Stomach smooth muscle (tissue), 2 donors: ENCODE measurements around the gene GABRB2.

ENCODE experiments used
- H3K27ac ChIP-seq: one replicate; pipeline ENCODE4 v1.7.0; 2013; ENCODE audit warnings: mild to moderate bottlenecking, low read length, inconsistent platforms
- H3K27me3 ChIP-seq, 2 donors: one replicate each; pipeline ENCODE4 v1.7.0; 2013; ENCODE audit warnings: low read length in 2 of 2; ENCODE audit not compliant: insufficient read depth in 2 of 2, control insufficient read depth in 1 of 2
- H3K36me3 ChIP-seq, 2 donors: one replicate each; pipeline ENCODE4 v1.7.0; 2013; ENCODE audit warnings: low read length in 2 of 2; ENCODE audit not compliant: control insufficient read depth in 2 of 2, insufficient read depth in 2 of 2
- H3K4me1 ChIP-seq: one replicate; pipeline ENCODE4 v1.7.0; 2013; ENCODE audit warnings: low read length; ENCODE audit not compliant: control insufficient read depth, insufficient read depth
- H3K4me3 ChIP-seq, 2 donors: one replicate each; pipeline ENCODE4 v1.7.0; 2013; ENCODE audit warnings: low read length in 2 of 2
- H3K9ac ChIP-seq, 2 donors: one replicate each; pipeline ENCODE4 v1.7.0; 2013; ENCODE audit warnings: low read length in 2 of 2, mild to moderate bottlenecking in 1 of 2
- H3K9me3 ChIP-seq, 2 donors: one replicate each; pipeline ENCODE4 v1.7.0; 2013; ENCODE audit warnings: low read length in 2 of 2; ENCODE audit not compliant: control insufficient read depth in 2 of 2
- donor health status: healthy.
- donor health status: Pancreatic carcinoma.

GABRB2 gene

DNA sequence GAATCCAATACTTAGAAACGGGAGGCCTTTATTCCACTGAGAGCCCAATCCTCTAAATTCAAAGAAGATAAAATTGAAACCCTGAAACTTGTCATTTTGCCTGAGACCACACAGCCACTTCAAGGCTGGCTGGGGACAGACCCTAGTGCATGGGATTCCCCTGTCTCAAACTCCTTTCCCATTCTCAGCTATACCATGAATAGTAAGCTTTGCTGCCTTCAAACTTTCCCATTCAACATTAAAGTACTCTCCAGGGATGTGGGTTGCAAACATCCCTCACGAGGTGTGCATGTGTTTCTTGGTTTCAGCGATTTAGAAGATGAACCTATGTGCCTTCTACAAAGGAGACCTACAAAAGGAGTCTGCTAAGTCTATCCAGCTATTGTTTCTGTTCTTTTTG lies 64.6 kb downstream of the GABRB2 start:
- Histone ChIP-seq H3K9me3 (no peaks in the 10 kb centered on the region), H3K4me1 (no peaks in the 10 kb centered on the region), H3K36me3 (no peaks in the 10 kb centered on the region), H3K4me3 (no peak overlapping the region), H3K9ac (no peak overlapping the region), H3K27ac (no peak overlapping the region), H3K27me3 (no peaks in the 10 kb centered on the region)

DNA sequence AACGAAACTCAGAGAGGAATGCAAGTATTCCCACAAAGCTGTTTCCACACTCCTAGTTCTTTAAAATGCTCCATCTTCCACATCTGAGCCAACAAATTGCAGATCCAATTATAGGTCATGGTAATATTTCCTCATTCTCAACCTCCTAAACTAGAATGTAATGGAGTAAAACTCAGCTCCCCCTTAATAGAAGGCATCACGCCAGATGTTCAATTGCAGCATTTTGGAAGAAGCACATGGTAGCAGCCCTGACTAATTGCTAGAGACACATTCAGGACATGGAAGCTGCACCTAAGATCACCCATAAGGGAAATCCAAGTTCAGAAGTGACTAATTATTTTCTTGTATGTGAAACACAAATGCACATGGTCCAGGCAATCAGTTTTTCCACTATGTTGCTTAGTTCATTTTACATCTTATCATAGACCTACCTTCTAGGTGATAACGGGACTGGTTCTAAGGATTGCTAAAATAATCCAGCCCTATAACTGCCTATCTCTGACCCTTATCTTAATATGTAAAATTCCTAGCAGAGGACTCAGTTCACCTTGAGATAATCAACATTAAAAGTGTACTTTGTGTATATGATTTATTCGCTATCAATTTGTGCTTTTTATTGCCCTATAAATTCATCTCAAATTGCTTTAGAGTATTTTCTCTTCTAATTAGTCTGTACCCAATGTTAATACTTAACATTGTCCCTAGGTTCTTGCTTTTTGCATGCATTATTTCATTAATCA lies 75.1 kb downstream of the GABRB2 start:
- H3K4me3 ChIP-seq, result no peak overlapping the region
- H3K36me3 ChIP-seq, result no peaks in the 10 kb centered on the region
- no peaks in the 10 kb centered on the region for H3K9me3 ChIP-seq
- H3K9ac ChIP-seq, result no peak overlapping the region
- no peaks in the 10 kb centered on the region for H3K4me1 ChIP-seq
- no peak overlapping the region for H3K27ac ChIP-seq
- H3K27me3 ChIP-seq, result no peaks in the 10 kb centered on the region

DNA sequence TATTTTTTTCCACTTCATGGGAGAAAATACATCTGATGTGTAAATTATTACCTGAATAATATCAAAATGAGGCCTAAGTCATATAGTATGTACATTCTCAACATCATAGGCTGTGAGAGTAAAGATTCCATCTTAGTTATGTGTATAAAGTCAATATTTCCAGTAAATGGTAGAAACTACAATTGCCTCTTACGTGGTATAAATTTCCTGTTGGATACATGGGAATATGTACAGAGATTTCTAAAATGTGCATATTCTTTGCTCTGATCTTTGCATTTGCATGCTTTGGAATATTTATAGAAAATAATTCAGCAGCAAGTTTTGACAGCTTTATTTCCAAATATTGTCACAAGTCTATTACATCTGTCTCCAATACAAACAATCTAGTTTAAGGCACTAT lies 78.8 kb downstream of the GABRB2 start:
- Histone ChIP-seq H3K4me1 (no peaks in the 10 kb centered on the region), H3K9ac (no peak overlapping the region), H3K27ac (no peak overlapping the region), H3K36me3 (no peaks in the 10 kb centered on the region), H3K4me3 (no peak overlapping the region), H3K27me3 (no peaks in the 10 kb centered on the region), H3K9me3 (no peaks in the 10 kb centered on the region)

DNA sequence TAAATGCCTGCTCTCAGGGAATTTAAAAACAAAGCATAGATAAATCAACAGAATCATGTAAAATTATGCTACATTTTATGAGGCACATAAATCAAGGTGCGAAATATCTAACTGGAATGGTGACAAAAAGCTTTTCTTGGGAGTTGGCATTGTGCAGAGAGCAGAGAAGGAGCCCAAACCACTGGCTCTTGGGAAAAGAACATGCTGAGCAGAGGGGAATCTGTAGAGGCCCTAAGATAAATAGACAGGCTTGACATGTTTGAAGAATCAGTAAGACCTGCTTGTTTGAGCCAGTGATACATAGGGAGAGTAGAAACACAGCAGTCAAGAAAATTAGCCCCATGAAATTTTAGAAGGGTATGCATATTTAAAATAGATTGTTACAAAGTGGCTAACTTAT lies 85.8 kb downstream of the GABRB2 start:
- Histone ChIP-seq H3K27ac (no peak overlapping the region), H3K9me3 (no peaks in the 10 kb centered on the region), H3K36me3 (no peaks in the 10 kb centered on the region), H3K27me3 (no peaks in the 10 kb centered on the region), H3K9ac (no peak overlapping the region), H3K4me1 (no peaks in the 10 kb centered on the region), H3K4me3 (no peak overlapping the region)

DNA sequence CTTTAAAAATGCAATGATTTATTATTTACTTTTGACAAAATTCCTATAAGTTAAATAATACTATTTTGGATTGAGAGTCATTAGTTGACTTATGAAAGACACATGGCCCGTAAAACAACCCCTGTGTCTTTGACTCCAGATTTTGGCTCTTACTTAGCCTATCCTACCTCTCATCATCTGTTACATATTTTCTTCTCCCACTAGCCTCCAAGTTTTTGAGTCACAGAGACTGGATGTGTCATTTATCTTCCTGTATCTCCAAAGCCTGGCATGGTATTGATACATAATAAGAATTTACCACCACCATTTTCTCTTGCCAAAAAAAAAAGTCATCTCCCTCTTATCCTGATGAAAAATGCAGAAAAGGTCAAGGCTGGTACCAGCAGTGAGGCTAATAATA lies 99.9 kb downstream of the GABRB2 start:
- H3K4me3 ChIP-seq, result no peak overlapping the region
- no peaks in the 10 kb centered on the region for H3K27me3 ChIP-seq
- no peak overlapping the region for H3K27ac ChIP-seq
- no peak overlapping the region for H3K9ac ChIP-seq
- H3K9me3 ChIP-seq, result no peaks in the 10 kb centered on the region
- no peaks in the 10 kb centered on the region for H3K36me3 ChIP-seq
- no peaks in the 10 kb centered on the region for H3K4me1 ChIP-seq

DNA sequence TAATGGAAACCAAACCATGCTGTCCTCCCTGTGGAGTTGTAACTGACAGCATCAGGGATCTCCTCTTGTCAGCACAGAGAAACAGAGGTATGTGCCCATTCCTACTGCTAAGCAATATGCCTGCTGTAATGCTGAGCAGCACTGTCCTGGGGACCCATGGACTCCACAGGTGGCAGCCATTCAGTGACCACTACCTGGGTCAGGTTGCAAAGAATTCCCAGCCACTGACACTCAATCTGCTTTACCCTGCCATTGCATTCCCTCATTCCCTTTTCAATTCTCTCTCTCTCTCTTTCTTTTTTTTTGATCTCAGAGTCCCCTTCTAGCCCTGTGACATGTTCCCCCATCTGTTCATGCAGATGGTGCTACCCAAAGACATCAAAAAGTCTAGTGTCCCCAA lies 104.1 kb downstream of the GABRB2 start:
- no peaks in the 10 kb centered on the region for H3K9me3 ChIP-seq
- no peak overlapping the region for H3K9ac ChIP-seq
- H3K27ac ChIP-seq, result no peak overlapping the region
- no peaks in the 10 kb centered on the region for H3K27me3 ChIP-seq
- no peaks in the 10 kb centered on the region for H3K36me3 ChIP-seq
- H3K4me1 ChIP-seq, result no peaks in the 10 kb centered on the region
- H3K4me3 ChIP-seq, result no peak overlapping the region

DNA sequence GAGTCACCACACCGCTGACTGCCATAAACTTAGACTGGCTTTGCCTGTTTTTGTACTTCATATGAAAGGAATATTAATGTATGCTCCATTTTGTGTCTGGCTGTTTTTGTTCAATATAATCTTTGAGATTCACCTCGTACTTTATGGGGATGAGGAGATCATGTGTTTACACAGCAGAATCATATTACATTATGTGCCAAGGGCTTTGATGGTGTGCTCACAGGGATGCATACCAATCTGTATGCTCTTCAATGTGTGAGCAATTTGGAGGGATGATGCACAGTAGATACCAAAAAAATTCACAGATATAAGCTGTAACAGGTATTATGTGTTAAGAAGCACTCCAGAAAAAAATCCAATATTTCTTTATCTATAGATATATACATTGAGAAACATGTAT lies 113.7 kb downstream of the GABRB2 start:
- Histone ChIP-seq H3K9me3 (no peaks in the 10 kb centered on the region), H3K36me3 (no peaks in the 10 kb centered on the region), H3K4me1 (no peaks in the 10 kb centered on the region), H3K27ac (no peak overlapping the region), H3K4me3 (no peak overlapping the region), H3K27me3 (no peaks in the 10 kb centered on the region), H3K9ac (no peak overlapping the region)

DNA sequence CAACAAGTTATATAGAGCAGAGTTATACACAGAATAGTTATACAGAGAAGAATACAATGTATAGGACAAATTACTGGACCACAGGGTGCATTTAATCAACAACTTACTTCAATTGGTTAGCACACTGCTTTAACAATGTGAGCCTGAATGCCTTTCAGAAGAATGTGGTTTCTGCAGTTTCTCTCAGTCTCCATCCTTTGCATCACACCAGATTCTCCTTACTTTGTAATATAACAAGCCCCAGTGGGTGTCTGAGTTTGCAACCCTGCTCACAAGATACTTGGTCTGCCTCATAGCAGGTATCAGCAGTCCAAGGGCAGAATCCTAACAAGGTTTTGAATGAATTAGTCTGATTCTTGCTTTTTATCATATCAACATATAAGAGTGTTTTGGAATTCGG lies 114.6 kb downstream of the GABRB2 start:
- Histone ChIP-seq H3K4me3 (no peak overlapping the region), H3K9me3 (no peaks in the 10 kb centered on the region), H3K27me3 (no peaks in the 10 kb centered on the region), H3K4me1 (no peaks in the 10 kb centered on the region), H3K9ac (no peak overlapping the region), H3K36me3 (no peaks in the 10 kb centered on the region), H3K27ac (no peak overlapping the region)

DNA sequence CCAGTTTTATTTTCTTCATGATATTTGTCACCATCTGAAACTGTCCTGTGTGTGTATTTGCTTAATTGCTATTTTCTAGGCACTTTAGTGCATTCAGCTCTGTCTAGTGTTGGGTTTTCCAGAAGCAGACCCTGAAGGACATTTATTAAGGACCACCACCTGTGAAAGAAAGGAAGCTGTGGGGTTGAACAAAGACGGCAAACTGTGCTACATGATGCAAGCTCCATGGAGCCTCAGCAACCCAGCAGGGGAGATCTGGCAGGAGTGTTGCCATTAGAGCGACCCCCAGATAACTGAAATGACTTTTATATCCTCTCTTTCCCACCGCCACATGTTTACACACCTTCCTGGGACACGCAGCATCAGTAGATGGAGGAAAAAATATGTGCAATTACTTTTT lies 125.5 kb downstream of the GABRB2 start:
- Histone ChIP-seq H3K27ac (no peak overlapping the region), H3K4me3 (no peak overlapping the region), H3K36me3 (no peaks in the 10 kb centered on the region), H3K4me1 (no peaks in the 10 kb centered on the region), H3K9ac (no peak overlapping the region), H3K9me3 (no peaks in the 10 kb centered on the region), H3K27me3 (no peaks in the 10 kb centered on the region)

DNA sequence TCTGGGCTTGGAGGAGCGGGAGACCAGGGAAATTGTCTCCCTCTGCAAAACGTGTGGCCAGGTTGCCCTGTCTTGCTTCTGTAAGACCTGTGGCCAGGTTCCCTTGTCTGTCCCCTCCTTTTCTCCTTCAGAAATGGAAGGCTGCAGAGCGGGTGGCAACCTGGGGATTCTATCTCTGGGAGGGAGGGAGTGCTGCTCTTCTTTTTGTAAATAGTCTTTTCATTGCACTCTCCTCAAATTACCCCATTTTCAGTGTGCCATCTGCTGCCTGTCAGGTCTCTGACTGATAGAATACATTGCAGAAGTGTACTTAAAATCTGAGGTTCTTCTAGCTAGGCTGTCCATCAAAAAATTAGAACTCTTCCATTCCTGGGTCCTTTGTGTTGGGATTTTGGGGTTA lies 126.0 kb downstream of the GABRB2 start:
- Histone ChIP-seq H3K36me3 (no peaks in the 10 kb centered on the region), H3K27me3 (no peaks in the 10 kb centered on the region), H3K4me1 (no peaks in the 10 kb centered on the region), H3K9me3 (no peaks in the 10 kb centered on the region), H3K4me3 (no peak overlapping the region), H3K9ac (no peak overlapping the region), H3K27ac (no peak overlapping the region)

DNA sequence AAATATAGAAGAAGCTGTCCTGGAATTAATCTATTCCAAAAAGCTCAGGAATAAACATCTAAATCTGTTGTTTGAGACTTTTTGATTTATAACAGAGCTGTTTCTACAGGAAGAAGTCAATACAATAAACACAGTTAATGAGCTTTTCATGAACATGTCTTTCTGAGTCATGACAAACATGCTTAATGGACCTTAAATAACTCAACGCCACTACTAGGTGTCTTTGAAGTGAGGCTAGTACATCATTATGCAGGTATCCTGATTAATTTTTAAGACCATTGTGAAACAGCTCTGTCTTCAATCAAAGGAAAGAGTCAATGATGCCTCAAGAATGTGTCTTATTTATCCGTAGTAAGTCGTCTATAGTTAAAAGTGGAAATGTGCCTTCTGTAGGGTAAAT lies 131.6 kb downstream of the GABRB2 start:
- Histone ChIP-seq H3K4me3 (no peak overlapping the region), H3K4me1 (no peaks in the 10 kb centered on the region), H3K27ac (no peak overlapping the region), H3K27me3 (no peaks in the 10 kb centered on the region), H3K36me3 (no peaks in the 10 kb centered on the region), H3K9me3 (no peaks in the 10 kb centered on the region), H3K9ac (no peak overlapping the region)
